Ecto neural progenitor cell (in vitro differentiated cells): ENCODE measurements around the gene DRD3.

Source experiments
- DNase-seq: peaks from one replicate; pipeline ENCODE4 v3.0.0-alpha.2; 2018; ENCODE audit warnings: low spot score

The DRD3 gene

DNA sequence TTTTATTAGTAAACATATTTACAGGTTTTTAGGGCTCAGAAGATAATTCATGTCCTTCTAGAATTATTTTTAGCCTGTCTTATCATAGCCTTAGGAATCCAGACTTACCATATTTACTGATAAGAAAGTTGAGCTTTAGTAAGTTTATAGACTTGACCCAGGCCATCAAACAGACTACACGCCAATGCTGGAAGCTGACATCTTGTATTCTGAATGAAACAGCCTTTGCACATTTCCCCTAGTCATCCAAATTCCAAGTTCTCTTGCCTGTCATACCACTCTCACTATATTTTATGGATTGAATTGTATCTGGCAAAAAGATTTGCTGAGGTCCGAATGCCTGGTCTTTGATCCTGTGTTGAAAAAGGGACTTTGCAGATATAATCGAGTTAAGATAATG, 58.6 kb downstream of the DRD3 start:
- DNase-seq: no peak

DNA sequence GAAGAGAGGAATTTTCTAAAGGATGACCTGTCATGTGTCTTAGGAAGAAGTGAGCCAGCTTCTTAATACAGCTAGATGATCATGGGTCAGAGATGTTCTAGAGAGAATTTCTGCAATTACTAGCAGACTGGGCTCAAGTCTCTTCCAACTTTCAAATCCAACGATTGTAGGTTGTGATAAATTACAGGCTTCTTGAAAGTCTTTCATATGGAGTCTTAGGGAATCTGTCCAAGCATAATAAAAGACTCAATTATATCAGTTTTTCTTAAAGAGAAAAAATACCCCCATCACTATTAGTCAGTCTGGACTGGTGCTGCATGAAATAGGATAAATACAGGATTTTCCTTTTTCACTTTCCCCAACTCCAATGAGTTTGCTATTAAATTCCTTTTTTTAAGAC, 59.1 kb downstream of the DRD3 start:
- no peak for DNase-seq

DNA sequence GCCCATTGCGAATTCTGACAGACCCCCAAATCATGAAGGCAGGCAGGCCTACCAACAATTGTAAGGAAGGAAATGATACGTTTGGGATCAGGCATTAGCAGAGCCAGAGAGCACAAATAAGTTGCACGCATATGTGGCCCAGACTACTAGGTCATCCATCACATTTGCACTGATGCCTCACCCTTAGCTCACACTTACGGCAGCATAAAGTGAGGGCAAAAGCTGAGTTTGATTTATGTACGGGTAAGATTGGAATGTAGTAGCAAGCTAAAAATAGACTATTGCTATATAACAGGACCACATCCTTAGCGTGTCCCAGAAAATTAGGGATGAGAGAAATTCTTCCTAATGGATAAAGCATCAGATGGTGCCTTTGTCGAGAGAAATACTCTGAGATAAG, 63.7 kb downstream of the DRD3 start:
- no peak for DNase-seq

DNA sequence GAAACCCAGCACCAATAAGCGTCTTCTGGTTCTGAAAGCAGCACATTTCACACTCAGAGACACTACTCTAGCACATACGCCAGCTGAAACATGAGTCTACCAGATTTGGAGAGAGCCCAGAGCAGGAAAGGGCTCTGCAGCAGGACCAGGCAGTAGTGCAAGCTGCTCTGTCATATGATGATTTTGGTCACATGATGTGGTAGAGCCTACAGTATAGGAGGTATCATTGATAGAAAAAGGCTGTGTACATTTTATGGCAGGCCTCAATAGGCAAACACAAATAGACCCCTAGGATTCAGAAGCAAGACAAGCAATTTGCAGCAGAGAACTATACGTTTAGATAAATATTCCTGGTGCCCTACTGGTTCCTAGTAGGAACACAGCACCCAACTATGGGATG, 64.1 kb downstream of the DRD3 start:
- no peak for DNase-seq

DNA sequence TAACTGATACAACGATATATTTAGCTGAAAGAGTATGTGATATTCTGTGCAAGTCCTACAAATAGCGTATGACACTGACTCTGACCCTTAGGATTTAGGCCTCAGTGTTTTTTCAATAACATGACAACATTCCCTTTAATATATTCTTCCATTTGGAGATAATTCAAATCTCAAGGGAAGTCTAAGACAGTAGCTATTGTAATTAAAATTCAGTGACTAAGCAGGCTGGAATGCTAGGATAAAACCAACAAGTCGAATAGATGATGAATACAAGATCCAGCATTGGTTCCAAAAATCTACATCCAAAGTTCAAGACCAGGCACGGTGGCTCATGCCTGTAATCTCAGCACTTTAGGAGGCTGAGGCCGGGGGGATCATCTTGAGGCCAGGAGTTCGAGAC, 66.2 kb downstream of the DRD3 start:
- DNase-seq: no peak

DNA sequence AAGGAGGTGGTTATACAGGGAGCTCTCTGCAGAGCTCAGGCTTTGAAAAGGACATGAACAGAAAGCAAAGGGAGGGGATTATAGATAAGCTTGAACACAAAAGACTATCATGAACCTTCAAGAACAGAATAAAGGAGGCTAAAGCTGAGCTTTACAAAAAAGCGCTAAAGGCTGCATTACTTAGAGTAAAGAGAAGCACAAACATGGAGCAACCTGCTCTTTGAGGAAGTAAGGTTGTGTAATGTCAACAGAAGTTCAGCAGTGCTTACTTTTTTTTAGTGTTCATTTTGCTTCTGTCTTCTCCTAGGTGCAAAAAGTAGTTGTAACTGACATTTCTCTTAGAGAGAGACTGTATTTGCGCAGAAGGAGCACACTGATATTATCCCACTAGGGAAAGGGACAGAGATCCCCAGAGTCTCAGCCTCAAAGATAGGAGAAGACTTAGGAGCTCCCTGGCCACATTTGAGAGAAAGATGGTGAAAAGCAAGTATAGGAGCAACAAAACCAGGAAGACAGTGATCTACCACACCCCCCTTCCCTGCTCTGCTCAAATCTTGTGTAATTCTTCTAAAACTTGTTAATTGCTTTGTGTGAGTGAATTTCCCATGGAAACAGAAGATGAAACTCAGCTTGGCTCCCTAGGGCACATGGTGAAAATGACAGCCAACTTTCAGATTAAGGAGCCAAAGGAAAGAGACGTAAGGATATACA, 67.6 kb downstream of the DRD3 start:
- no peak for DNase-seq

DNA sequence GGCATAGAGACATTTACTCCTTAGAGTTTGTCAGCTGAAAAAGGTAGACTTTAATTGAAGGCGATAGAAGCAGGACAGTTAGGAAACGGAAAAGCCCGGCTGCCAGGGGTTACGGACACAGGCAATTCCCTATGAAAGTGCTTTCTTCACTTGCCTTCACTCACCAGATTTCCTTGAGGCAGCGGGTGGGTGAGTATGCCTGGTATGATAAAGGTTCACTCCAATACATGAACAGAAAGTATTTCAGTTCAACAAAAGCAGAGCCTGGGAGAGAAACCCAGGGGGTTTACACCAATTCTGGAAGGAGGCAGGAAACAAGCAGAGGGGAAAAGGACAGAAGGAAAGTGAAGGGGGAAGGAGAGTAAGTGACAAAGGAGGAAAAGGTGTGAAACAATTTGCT, 68.4 kb downstream of the DRD3 start:
- no peak for DNase-seq

DNA sequence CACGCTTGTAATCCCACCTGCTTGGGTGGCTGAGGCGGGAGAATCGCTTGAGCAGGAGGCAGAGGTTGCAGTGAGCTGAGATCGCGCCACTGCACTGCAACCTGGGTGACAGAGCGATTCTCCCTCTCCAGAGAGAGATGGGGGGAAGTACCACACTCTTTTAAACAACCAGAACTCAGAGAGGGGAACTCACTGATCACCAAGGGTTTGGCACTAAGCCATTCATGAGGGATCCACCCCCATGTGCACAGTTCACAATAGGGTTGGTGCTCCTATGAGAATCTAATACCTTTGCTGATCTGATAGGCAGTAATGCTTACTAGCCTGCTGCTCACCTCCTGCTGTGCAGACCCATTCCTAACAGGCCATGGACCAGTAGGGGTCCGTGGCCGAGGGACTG, 70.7 kb downstream of the DRD3 start:
- DNase-seq: no peak

DNA sequence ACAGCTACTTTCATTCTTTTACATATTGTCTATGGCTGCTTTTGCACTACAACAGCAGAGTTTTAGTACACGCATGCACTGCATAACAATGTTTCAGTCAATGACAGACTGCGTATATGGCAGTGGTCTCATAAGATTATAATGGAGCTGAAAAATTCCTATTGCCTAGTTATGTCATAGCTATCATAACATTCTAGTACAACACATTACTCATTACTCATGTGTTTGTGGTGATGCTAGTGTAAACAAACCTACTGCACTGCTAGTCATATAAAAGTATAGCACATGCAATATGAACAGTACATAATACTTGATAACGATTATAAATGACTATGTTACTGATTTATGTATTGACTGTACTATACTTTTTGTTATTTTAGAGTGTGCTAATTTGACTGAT, 74.4 kb downstream of the DRD3 start:
- no peak for DNase-seq

DNA sequence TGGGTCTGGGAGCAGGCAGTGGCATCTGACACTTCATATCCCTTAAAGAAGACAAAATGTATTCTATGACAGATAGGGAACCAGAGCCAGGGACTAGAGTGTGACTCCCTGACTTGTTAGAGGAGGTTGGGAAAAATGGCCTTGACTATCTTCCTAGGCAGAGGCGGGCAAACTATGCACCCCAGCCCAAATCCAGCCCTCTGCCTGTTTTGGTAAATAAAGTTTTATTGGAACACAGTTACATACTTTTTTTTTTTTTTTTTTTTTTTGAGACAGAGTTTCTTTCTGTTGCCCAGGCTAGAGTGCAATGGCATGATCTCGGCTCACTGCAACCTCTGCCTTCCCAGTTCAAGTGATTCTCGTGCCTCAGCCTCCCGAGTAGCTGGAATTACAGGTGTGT, 75.0 kb downstream of the DRD3 start:
- DNase-seq: no peak

DNA sequence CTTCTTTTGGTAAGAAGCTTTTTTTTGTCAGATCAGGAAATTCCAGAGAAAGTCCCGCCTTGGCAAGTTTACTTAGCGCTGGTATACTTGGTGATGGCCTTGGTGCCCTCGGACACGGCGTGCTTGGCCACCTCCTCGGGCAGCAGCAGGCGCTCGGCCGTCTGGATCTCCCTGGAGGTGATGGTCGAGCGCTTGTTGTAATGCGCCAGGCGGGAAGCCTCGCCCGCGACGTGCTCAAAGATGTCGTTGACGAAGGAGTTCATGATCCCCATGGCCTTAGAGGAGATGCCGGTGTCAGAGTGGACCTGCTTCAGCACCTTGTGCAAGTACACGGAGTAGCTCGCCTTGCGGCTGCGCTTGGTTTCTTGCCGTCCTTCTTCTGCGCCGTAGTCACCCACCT, 75.7 kb downstream of the DRD3 start:
- DNase-seq: no peak

DNA sequence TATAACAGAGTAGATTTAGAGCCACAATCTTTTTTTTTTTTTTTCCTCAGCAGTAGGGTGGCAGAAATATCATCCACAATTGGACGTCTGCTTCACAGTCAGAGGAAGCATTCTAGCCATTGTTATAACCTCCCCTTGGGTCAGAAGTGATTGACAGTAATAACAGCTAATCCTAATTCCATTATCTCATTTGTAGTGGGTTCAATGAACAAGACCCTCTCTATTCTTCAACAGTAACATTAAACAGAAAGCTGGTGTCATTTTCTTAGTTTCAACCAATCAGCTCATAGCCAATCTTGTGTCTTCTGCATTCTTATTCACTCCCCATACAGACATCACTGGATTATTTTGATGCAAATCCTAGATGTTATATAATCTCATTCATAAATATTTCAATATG, 77.8 kb downstream of the DRD3 start:
- no peak for DNase-seq

DNA sequence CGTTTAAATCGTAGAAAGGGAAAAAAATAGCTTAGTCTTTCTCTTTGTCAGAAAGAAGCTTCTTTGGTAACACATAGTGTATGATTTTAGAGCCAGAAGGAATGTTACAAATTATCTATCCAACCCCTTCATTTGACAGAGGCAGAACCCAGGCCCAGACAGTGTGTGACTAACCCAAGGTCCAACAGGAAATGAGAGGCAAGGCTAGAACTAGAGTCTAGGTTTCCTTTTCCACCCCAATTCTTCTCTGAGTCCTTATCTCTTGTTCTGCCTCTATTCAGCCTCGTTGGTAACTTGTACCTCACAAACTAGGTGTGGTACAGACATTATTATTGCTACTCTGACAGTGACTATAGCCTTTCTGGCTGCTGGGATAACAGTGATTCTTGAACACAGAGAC, 83.1 kb downstream of the DRD3 start:
- DNase-seq: no peak

DNA sequence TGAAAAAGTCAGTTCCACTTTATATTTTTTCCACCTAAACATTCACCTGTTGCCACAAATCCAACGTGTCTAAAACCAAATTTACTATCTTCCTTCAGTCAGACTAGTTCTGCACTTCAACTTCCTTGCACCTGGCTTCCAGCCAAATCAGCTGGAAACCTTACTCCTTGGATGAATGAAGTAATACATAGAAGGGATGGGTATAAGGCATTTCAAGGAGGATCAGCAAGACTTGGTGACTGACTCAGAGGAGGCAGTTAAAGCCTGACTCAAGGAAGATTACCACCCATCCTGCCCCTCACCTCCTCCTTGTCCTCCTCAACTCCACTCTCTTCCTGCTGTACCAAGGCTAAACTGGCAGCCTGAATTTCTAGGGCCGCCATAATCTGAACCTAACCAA, 85.3 kb downstream of the DRD3 start:
- no peak for DNase-seq

DNA sequence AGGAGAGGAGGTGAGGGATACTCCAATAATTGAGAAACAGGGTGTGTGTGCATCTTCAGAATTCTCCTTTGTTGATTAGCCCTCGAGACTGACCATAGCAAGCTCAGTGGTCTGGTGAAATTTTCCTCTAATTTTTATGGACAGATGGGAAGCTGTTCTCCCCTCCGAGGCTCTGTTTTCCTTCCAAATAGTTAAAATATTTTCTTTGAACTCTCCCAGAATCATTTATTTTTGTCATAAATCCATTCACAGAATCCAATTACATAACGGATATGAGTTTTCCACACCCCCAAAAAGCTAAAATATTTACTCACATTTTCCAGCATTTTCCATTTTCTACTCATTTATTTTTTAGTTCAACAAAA, 85.9 kb downstream of the DRD3 start:
- DNase-seq: no peak

DNA sequence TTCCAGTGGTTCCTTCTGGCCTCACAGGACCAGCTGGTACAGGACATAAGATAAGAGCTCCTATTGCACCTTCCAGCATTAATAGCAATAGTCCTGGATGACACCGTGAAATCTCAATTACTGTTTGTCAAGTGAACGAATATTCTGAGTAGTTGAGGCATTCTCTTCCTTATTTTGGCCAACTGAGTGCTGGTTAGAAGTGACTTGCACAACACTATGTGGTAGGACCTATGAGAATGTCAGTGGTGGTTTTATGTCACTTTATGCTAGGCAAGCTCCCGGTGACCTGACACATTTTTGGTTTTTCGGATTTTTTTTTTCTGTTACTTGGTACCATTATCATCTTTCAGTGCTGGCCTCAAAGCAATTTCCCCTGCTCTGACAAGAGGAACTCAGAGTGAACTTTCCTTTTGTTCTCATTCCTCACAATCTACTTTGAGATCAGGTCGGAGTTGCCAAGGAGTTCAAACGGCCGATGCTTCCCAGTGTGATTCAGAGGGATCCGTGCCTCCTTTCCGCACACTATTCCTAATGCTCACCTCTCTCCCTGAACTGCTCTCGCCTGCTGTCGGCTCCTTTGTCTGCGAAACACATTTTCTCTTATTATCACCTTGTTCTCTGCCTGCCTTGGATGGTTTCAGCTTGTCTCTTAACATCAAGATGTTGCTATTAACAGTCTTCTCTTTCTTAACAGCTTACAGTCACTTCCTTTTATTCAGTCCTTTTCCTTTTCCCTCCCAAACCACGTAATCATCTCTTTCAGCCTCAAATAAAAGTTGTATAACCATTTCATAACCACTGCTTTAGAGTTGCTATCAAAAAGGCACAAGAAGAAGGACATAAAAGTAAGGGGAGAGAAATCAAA, 86.5 kb downstream of the DRD3 start:
- no peak for DNase-seq

DNA sequence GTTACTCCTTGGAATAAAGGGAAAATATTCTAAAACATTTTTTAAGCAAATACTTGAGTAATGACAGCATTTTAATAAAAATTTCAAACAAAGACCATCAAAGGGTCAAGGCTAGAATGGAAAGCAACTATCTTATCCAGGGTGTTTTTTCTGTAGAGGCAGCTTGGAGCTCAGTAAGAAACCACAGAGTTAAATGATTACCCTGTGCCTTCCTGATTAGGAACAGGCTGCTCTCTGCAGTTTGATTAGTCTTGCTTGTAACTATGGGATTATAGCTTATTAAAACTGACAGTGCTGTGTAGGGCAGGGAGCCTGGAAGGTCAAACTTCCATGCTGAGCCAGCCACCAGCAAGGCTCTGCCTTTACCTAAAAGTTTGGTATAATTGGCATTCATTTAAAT, 89.2 kb downstream of the DRD3 start:
- DNase-seq: no peak

DNA sequence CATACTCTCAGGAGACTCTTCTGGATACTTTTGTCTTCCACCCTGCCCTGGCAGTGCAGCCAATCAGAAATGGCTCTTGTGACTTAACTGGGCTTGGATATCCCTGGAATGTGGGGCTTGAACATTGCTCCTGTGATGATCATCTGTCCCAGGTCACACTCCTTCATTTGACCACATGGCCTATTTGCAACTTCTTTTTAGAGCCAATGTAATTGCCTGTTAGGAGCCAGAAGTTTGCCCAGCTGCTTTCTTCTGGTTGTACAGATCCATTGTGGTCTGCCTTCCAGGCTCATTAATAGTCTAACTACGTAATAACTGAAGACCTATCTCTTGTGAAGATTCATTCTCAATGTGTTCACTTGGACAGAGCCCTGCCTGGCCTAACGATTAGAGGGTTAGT, 92.5 kb downstream of the DRD3 start:
- no peak for DNase-seq

DNA sequence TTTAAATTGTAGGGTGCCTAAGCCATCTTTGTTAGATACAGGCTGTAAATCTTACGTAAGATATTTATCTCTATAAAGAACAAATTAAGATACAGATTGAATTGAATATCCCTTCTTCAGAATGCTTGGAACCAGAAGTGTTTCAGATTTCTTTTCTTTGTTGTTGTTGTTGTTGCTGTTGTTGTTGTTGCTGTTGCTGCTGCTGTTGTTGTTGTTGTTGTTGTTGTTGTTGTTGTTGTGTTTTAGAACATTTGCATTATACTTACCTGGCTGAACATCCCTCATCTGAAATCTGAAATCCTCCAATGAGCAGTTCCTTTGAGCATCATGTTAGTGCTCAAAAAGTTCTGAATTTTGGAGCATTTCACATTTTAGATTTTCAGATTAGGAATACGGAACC, 95.7 kb downstream of the DRD3 start:
- DNase-seq: no peak

DNA sequence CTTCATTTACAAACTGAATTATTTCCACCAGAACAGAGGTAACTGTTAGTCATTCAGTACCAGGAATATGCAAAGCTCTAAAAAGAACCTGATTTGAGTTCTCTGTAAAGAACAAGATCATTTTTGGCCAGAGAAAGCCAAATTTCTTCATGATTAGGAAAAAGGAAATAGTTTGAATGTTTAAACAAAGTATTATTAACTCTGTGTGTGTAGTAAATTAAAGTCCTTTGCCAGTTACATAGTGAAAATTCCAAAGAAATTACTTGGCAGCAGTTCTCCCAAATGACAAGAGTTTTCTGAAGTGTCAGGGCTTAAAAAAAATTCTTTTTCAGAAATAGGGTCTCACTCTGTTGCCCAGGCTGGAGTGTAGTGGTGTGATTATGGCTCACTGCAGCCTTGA, 97.8 kb downstream of the DRD3 start:
- no peak for DNase-seq

DNA sequence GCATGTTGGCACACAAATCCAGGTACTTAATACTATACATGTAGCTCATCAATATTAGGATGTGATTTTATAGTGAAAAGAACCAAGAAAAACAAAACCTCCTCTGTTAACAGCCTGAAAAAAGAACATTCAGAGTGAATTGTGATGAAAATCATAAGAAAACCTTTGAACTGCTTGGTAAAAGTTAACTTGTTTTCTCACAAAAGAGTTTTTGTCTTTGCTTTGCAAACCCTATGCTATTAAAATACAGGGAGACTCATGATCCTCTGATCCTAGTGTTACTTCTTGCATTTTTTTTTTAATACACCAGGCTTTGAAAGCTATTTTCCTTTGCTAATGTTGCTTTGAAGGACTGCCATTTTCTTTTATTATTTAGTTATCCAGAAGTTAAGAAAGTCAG, 98.7 kb downstream of the DRD3 start:
- no peak for DNase-seq

DNA sequence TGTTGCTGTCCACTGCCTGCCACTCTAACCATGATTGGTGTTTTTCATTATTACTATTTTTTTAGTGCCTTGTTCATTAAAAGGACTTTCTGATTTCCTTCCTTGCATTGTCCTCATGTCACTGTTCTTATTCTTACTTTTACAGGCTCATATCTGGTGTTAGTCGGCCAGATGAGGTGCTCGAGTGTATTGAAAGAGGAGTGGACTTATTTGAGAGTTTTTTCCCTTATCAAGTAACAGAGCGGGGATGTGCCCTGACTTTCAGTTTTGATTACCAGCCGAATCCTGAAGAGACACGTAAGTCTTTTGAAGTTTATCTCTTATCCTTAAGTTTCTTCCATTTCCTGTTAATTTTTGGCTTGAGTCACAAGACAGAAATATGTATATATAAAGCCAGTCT, 99.1 kb downstream of the DRD3 start:
- no peak for DNase-seq

DNA sequence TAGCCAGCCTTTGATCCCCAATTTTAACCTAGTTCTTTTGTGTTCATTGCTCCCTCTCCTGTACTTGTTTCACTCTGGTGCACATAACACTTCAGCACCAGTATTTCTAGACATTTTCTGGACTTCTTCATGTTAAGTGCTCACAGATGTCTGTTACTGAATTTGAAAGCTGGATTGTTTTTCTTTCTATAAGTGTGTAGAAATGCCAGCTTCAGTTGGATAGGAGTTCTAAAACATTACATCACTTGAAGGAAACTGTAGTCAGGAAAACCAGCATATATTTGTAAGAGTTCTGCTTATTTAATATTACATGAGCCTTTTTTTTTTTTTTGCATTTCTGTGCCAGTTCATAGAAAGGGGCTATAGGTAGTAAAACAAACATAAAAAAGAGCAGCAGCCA, 100.7 kb downstream of the DRD3 start:
- no peak for DNase-seq
